ENCODE measurements around the gene PSMB7.

- TF ChIP-seq, protein P1, sequence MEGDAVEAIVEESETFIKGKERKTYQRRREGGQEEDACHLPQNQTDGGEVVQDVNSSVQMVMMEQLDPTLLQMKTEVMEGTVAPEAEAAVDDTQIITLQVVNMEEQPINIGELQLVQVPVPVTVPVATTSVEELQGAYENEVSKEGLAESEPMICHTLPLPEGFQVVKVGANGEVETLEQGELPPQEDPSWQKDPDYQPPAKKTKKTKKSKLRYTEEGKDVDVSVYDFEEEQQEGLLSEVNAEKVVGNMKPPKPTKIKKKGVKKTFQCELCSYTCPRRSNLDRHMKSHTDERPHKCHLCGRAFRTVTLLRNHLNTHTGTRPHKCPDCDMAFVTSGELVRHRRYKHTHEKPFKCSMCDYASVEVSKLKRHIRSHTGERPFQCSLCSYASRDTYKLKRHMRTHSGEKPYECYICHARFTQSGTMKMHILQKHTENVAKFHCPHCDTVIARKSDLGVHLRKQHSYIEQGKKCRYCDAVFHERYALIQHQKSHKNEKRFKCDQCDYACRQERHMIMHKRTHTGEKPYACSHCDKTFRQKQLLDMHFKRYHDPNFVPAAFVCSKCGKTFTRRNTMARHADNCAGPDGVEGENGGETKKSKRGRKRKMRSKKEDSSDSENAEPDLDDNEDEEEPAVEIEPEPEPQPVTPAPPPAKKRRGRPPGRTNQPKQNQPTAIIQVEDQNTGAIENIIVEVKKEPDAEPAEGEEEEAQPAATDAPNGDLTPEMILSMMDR (IDR thresholded peaks at IDR 0.05; ENCODE audit: low read depth, low read length): no peak
- no peak for TF ChIP-seq EZH2phosphoT487 (IDR thresholded peaks at IDR 0.05; ENCODE audit: low read depth)
Measured at GRCh38 chr9:124339603-124340146, 75.6 kb downstream of the PSMB7 start.
